Stomach (tissue), 4 donors: ENCODE results near the gene PGR.

Experiments
- EP300 ChIP-seq: sonication (generic); formaldehyde crosslinking; IDR thresholded peaks from one replicate; pipeline ENCODE4 v1.6.1; 2017; ENCODE audit warnings: antibody characterized with exemption
- POLR2A ChIP-seq, 4 donors: fragments of 450-650 bp; IDR thresholded peaks; one replicate each; pipeline ENCODE4 v1.6.1; 2016; ENCODE audit warnings: antibody characterized with exemption in 4 of 4, control low read depth in 2 of 4, mild to moderate bottlenecking in 1 of 4, moderate library complexity in 1 of 4
- POLR2AphosphoS5 ChIP-seq, 3 donors: sonication (generic); formaldehyde crosslinking; IDR thresholded peaks; one replicate each; pipeline ENCODE4 v1.6.1; 2016; ENCODE audit warnings: antibody characterized with exemption in 3 of 3
- TF ChIP-seq, protein P1 (sequence below), 7 experiments: fragments of 450-650 bp in 4 of 7; fragments of 200-600 bp in 3 of 7; sonication (generic) in 3 of 7; IDR thresholded peaks; one replicate each; pipeline ENCODE4 v1.5.1; 2016 to 2019; ENCODE audit warnings: antibody characterized with exemption in 7 of 7, control low read depth in 2 of 7, mild to moderate bottlenecking in 1 of 7

DNA sequence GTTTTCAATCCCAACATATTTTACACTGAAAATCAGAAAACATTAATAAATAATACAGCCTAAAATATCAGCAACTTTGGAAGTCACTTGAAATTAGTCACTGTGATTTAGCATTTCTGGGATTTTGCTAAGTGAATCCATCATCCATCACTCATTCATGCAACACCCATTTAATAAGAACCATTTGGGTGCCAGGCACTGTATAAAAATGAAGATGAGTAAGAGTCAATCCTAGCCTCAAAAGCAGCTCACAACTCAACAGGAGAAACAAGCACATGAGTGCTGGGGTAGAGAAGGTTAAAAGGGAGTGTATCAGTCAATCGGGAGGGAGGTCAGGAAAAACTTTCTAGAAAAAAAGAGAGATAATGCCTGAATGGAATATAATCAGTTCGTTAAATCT lies 77.9 kb downstream of the PGR start:
- TF ChIP-seq, protein P1, sequence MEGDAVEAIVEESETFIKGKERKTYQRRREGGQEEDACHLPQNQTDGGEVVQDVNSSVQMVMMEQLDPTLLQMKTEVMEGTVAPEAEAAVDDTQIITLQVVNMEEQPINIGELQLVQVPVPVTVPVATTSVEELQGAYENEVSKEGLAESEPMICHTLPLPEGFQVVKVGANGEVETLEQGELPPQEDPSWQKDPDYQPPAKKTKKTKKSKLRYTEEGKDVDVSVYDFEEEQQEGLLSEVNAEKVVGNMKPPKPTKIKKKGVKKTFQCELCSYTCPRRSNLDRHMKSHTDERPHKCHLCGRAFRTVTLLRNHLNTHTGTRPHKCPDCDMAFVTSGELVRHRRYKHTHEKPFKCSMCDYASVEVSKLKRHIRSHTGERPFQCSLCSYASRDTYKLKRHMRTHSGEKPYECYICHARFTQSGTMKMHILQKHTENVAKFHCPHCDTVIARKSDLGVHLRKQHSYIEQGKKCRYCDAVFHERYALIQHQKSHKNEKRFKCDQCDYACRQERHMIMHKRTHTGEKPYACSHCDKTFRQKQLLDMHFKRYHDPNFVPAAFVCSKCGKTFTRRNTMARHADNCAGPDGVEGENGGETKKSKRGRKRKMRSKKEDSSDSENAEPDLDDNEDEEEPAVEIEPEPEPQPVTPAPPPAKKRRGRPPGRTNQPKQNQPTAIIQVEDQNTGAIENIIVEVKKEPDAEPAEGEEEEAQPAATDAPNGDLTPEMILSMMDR (IDR thresholded peaks at IDR 0.05): no peak
- no peak for TF ChIP-seq POLR2AphosphoS5 (IDR thresholded peaks at IDR 0.05)
- TF ChIP-seq POLR2A (IDR thresholded peaks at IDR 0.05): no peak
- TF ChIP-seq EP300: no peak
